Ascending aorta (tissue), 2 donors: ENCODE data around the gene NCBP2L. TPM values are rescaled to one million over a fixed set of nuclear protein-coding genes. Genes with fewer than 3 reads are reported as not detected.

Experiments
- DNase-seq, 2 donors: peaks; one replicate each; pipeline ENCODE4 v3.0.0-alpha.2; 2019; ENCODE audit warnings: low spot score in 2 of 2
- H3K27ac ChIP-seq, 2 donors: fragments of 200-600 bp; sonication (generic); one replicate each; pipeline ENCODE4 v1.5.1; 2016 to 2017; ENCODE audit warnings: mild to moderate bottlenecking in 1 of 2
- H3K27me3 ChIP-seq: fragments of 200-600 bp; sonication (generic); one replicate; pipeline ENCODE4 v1.5.1; 2017
- H3K36me3 ChIP-seq, 2 donors: fragments of 200-600 bp; sonication (generic); one replicate each; pipeline ENCODE4 v1.5.1; 2016
- H3K4me1 ChIP-seq, 2 donors: fragments of 200-600 bp; sonication (generic); one replicate each; pipeline ENCODE4 v1.5.1; 2016 to 2017; ENCODE audit warnings: mild to moderate bottlenecking in 1 of 2
- H3K4me3 ChIP-seq, 2 donors: fragments of 200-600 bp; sonication (generic); one replicate each; pipeline ENCODE4 v1.5.1; 2016 to 2017; ENCODE audit warnings: mild to moderate bottlenecking in 1 of 2
- H3K9me3 ChIP-seq, 2 donors: fragments of 200-600 bp; sonication (generic); one replicate each; pipeline ENCODE4 v1.5.1; 2016
- CTCF ChIP-seq, 3 experiments: fragments of 200-600 bp in 2 of 3; fragments of 450-650 bp in 1 of 3; sonication (generic) in 2 of 3; IDR thresholded peaks; one replicate each; pipeline ENCODE4 v1.5.1; 2016 to 2019; ENCODE audit warnings: antibody characterized with exemption in 3 of 3, mild to moderate bottlenecking in 1 of 3, moderate library complexity in 1 of 3
- intact Hi-C: fragments of 100-400 bp; cut with DNase I; formaldehyde crosslinking; loops from one replicate; pipeline ENCODE4 v1.15.1; 2023
- total RNA-seq: library from RNA; depleted of rRNA; stranded (reverse); fragments of >200 nt; gene quantifications from one replicate; pipeline ENCODE4 v1.1.0, GENCODE V29; 2016

The NCBP2L gene
- total RNA-seq, 1 donor from 2014 or later = not detected

- H3K27me3 ChIP-seq = no peaks in the 10 kb centered on the region
- H3K4me1 ChIP-seq = peaks cover 0 to 27% of the 10 kb centered on the region in 2 donors
- H3K9me3 ChIP-seq = no peaks in the 10 kb centered on the region
- peak overlapping the region; percentile 76 to 82 for H3K27ac ChIP-seq
- intact Hi-C loops = loop anchor here (2.0 kb wide), 1 partner anchor 45 kb away; the partner anchor contains the start of gene NCBP2L
- DNase-seq = peak; percentile 89 to 94
- no peaks in the 10 kb centered on the region for H3K36me3 ChIP-seq
- TF ChIP-seq CTCF (IDR thresholded peaks at IDR 0.05) = no peak
- H3K4me3 ChIP-seq = no peak overlapping the region
Observed at GRCh38 chrX:107731831-107732502, 45.6 kb upstream of the NCBP2L start.

GRCh38 chrX:107733686-107734085, 43.8 kb upstream of the NCBP2L start:
- no peak overlapping the region for H3K4me3 ChIP-seq
- no peak for TF ChIP-seq CTCF (IDR thresholded peaks at IDR 0.05)
- no peaks in the 10 kb centered on the region for H3K27me3 ChIP-seq
- DNase-seq = no peak
- H3K9me3 ChIP-seq = no peaks in the 10 kb centered on the region
- H3K27ac ChIP-seq = peak overlapping the region in 1 of 2 donors; percentile 35
- H3K36me3 ChIP-seq = no peaks in the 10 kb centered on the region
- intact Hi-C loops = loop anchor here (2.0 kb wide), 1 partner anchor 43 kb away; the partner anchor contains the start of gene NCBP2L
- H3K4me1 ChIP-seq = peaks cover 0 to 26% of the 10 kb centered on the region in 2 donors

- Histone ChIP-seq H3K36me3 (no peaks in the 10 kb centered on the region), H3K4me1 (peaks cover 0 to 20% of the 10 kb centered on the region in 2 donors), H3K27me3 (no peaks in the 10 kb centered on the region), H3K4me3 (no peak overlapping the region), H3K27ac (peak overlapping the region; percentile 35 to 46), H3K9me3 (no peaks in the 10 kb centered on the region)
- intact Hi-C loops = no loop called here
- no peak for TF ChIP-seq CTCF (IDR thresholded peaks at IDR 0.05)
- no peak for DNase-seq
Observed at GRCh38 chrX:107734646-107735045, 42.9 kb upstream of the NCBP2L start.

GRCh38 chrX:107736781-107737531, 40.6 kb upstream of the NCBP2L start:
- no peaks in the 10 kb centered on the region for H3K27me3 ChIP-seq
- no peak overlapping the region for H3K4me3 ChIP-seq
- H3K36me3 ChIP-seq = no peaks in the 10 kb centered on the region
- peaks cover 8 to 24% of the 10 kb centered on the region in 2 donors for H3K4me1 ChIP-seq
- H3K9me3 ChIP-seq = no peaks in the 10 kb centered on the region
- no peak for TF ChIP-seq CTCF (IDR thresholded peaks at IDR 0.05)
- intact Hi-C loops = no loop called here
- peak overlapping the region; percentile 2 to 48 for H3K27ac ChIP-seq
- DNase-seq = no peak

- no peaks in the 10 kb centered on the region for H3K27me3 ChIP-seq
- H3K9me3 ChIP-seq = no peaks in the 10 kb centered on the region
- no peak for TF ChIP-seq CTCF (IDR thresholded peaks at IDR 0.05)
- intact Hi-C loops = no loop called here
- H3K36me3 ChIP-seq = no peaks in the 10 kb centered on the region
- no peak for DNase-seq
- H3K27ac ChIP-seq = peak overlapping the region; percentile 43 to 93
- H3K4me3 ChIP-seq = no peak overlapping the region
- peaks cover 14 to 32% of the 10 kb centered on the region in 2 donors for H3K4me1 ChIP-seq
Observed at GRCh38 chrX:107738272-107738671, 39.3 kb upstream of the NCBP2L start.
